ENCODE measurements around the gene NMU. TPM values are rescaled to one million over a fixed set of nuclear protein-coding genes. Genes with fewer than 3 reads are reported as not detected.
A peak's percentile ranks its signal among the peaks of the same experiment; 100 is the strongest.
"Not testable (repeated sequence)": the region's sequence is repeated elsewhere in the genome, so short reads cannot be mapped to it uniquely, and the experiment has no call there.

NMU gene
- total RNA-seq, 8 experiments from 2014 or later: 1.9 to 89.3 (median 55.8) TPM

DNA sequence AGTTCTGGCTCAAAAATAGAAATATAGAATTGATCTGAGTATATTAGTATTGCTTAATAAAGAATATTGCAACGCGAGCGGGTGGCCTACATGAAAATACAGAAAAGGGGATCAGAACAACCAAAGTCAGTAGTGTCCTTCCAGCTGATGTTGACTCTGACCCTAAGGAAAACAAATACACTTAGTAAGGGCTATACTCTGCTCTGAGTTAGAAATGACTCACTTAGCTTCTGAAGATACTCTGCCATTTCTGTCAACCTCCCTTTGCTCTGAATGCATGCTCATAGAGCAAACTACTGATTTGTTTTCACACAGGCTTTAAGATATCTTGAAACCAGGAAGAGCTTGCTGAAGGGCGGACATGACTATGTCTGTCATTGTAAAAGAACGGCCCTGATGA lies 22.6 kb upstream of the NMU start:
- Histone ChIP-seq H3K4me3 (no peak overlapping the region), H3K27ac (no peak overlapping the region), H3K4me1 (replicated peaks in 1 of 2) (no peaks in the 10 kb centered on the region)
- in situ Hi-C loops (cut with MboI; ENCODE audit: low pct_unique_long_range_greater_than_20kb in 2 of 9, low sequenced_read_pairs in 9 of 9, unreplicated experiment in 9 of 9): no loop called here
- no peak for ATAC-seq (replicated peaks in 6 of 8)
- 42 to 100% (median 96%) methylated on average over 2 to 5 of the region's 5 CpGs for WGBS, 10 experiments

- in situ Hi-C loops (cut with MboI; ENCODE audit: low pct_unique_long_range_greater_than_20kb in 2 of 9, low sequenced_read_pairs in 9 of 9, unreplicated experiment in 9 of 9): no loop called here
- 26 to 100% (median 64%) methylated on average over 1 to 5 of the region's 5 CpGs for WGBS, 10 experiments
- Histone ChIP-seq H3K4me3 (no peak overlapping the region), H3K27ac (no peak overlapping the region), H3K4me1 (replicated peaks in 1 of 2) (no peaks in the 10 kb centered on the region)
- ATAC-seq (replicated peaks in 6 of 8): no peak
Observed at GRCh38 chr4:55654131-55654530, 18.0 kb upstream of the NMU start.

DNA sequence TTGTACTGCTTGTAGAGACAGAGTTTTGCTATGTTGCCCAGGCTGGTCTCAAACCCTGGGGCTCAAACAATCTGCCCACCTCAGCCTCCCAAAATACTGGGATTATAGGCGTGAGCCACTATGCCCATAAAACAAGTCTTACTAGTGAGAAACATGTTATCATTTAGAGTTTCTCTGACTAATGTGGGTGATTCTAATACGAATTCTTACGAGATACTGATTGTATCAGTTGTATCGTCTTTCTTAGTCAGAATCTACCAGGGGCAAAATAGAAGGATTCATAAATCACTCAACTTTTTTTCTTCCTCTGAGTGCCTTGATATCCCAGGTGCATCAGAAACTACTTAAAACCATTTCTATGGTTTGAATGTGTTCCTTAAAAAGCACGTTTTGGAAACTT lies 14.4 kb upstream of the NMU start:
- in situ Hi-C loops (cut with MboI; ENCODE audit: low pct_unique_long_range_greater_than_20kb in 2 of 9, low sequenced_read_pairs in 9 of 9, unreplicated experiment in 9 of 9): no loop called here
- 11 to 100% (median 80%) methylated on average over 2 to 5 of the region's 5 CpGs; no CpG with 5 or more reads in 1 of the 10 experiments for WGBS, 10 experiments
- H3K4me3 ChIP-seq: no peak overlapping the region
- H3K4me1 ChIP-seq (replicated peaks in 1 of 2): no peaks in the 10 kb centered on the region
- no peak for ATAC-seq (replicated peaks in 6 of 8)
- no peak overlapping the region for H3K27ac ChIP-seq

GRCh38 chr4:55637272-55637820 lies 1.2 kb upstream of the NMU start:
- WGBS, 10 experiments: 0 to 63% (median 15%) methylated on average over 1 to 6 of the region's 12 CpGs; no CpG with 5 or more reads in 1 of the 10 experiments
- Histone ChIP-seq H3K4me1 (replicated peaks in 1 of 2) (peaks cover 25 to 33% of the 10 kb centered on the region in 2 donors), H3K4me3 (peak overlapping the region; percentile 39 to 78 (median 63)), H3K27ac (peak overlapping the region; percentile 86 to 94)
- peak in 5 of 8 experiments; percentile 25 to 53 (median 31) for ATAC-seq (replicated peaks in 6 of 8)
- in situ Hi-C loops (cut with MboI; ENCODE audit: low pct_unique_long_range_greater_than_20kb in 2 of 9, low sequenced_read_pairs in 9 of 9, unreplicated experiment in 9 of 9): no loop called here

DNA sequence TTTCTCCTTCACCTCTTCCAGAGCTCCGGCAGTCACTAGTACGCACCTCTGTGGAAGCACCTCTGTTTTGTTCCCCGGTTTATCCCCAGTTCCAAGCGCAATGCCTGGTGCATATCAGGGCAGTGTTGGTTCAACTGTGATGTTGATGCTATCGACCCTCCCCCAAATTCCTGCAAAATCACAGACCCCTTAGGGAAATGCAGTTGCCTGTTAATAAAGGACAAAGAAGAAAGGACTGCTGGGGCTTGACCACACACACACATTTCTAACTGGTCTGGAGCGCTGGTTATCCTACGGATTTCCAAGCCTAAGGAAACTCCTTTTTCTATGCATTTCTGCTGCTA lies 530 bp upstream of the NMU start:
- WGBS, 10 experiments: 0 to 29% (median 0%) methylated on average over 2 to 3 of the region's 7 CpGs; no CpG with 5 or more reads in 6 of the 10 experiments
- Histone ChIP-seq H3K4me1 (replicated peaks in 1 of 2) (peaks cover 25 to 33% of the 10 kb centered on the region in 2 donors), H3K4me3 (peak overlapping the region; percentile 39 to 78 (median 63)), H3K27ac (peak overlapping the region; percentile 86 to 94)
- in situ Hi-C loops (cut with MboI; ENCODE audit: low pct_unique_long_range_greater_than_20kb in 2 of 9, low sequenced_read_pairs in 9 of 9, unreplicated experiment in 9 of 9): no loop called here
- peak in 4 of 8 experiments; percentile 0 to 28 (median 26) for ATAC-seq (replicated peaks in 6 of 8)

- Histone ChIP-seq H3K4me1 (replicated peaks in 1 of 2) (peaks cover 25 to 33% of the 10 kb centered on the region in 2 donors), H3K27ac (peak overlapping the region; percentile 86 to 94), H3K4me3 (peak overlapping the region; percentile 39 to 78 (median 63))
- ATAC-seq (replicated peaks in 6 of 8): peak in 4 of 8 experiments; percentile 2 to 21 (median 16)
- WGBS, 10 experiments: 0 to 23% (median 1%) methylated on average over 2 to 11 of the region's 11 CpGs; no CpG with 5 or more reads in 2 of the 10 experiments
- in situ Hi-C loops (cut with MboI; ENCODE audit: low pct_unique_long_range_greater_than_20kb in 2 of 9, low sequenced_read_pairs in 9 of 9, unreplicated experiment in 9 of 9): no loop called here
Observed at GRCh38 chr4:55635282-55635681, 816 bp downstream of the NMU start.

- H3K27ac ChIP-seq: peak overlapping the region; percentile 86 to 94
Observed at GRCh38 chr4:55634417-55635128, 1.5 kb downstream of the NMU start.

GRCh38 chr4:55633903-55634302 lies 2.2 kb downstream of the NMU start:
- peaks cover 25 to 33% of the 10 kb centered on the region in 2 donors for H3K4me1 ChIP-seq (replicated peaks in 1 of 2)
- peak overlapping the region; percentile 39 to 78 (median 63) for H3K4me3 ChIP-seq
- WGBS, 10 experiments: 0 to 50% (median 32%) methylated on average over 1 to 6 of the region's 6 CpGs; no CpG with 5 or more reads in 1 of the 10 experiments

More at GRCh38 chr4:55634417-55635128, 1.5 kb downstream of the NMU start:
- in situ Hi-C loops (cut with MboI; ENCODE audit: low pct_unique_long_range_greater_than_20kb in 2 of 9, low sequenced_read_pairs in 9 of 9, unreplicated experiment in 9 of 9): no loop called here
- Histone ChIP-seq H3K4me1 (replicated peaks in 1 of 2) (peaks cover 25 to 33% of the 10 kb centered on the region in 2 donors), H3K4me3 (peak overlapping the region; percentile 39 to 78 (median 63))
- 0 to 20% (median 0%) methylated on average over 1 to 3 of the region's 3 CpGs; no CpG with 5 or more reads in 3 of the 10 experiments for WGBS, 10 experiments
- ATAC-seq (replicated peaks in 6 of 8): peak in 2 of 8 experiments; percentile 27 to 45

GRCh38 chr4:55625835-55626234 lies 10.3 kb downstream of the NMU start:
- Histone ChIP-seq H3K27ac (no peak overlapping the region), H3K4me3 (no peak overlapping the region), H3K4me1 (replicated peaks in 1 of 2) (no peaks in the 10 kb centered on the region)
- 10 to 100% (median 88%) methylated on average over 1 to 2 of the region's 2 CpGs; no CpG with 5 or more reads in 1 of the 10 experiments for WGBS, 10 experiments
- in situ Hi-C loops (cut with MboI; ENCODE audit: low pct_unique_long_range_greater_than_20kb in 2 of 9, low sequenced_read_pairs in 9 of 9, unreplicated experiment in 9 of 9): no loop called here
- no peak for ATAC-seq (replicated peaks in 6 of 8)

More at GRCh38 chr4:55633903-55634302, 2.2 kb downstream of the NMU start:
- in situ Hi-C loops (cut with MboI; ENCODE audit: low pct_unique_long_range_greater_than_20kb in 2 of 9, low sequenced_read_pairs in 9 of 9, unreplicated experiment in 9 of 9): no loop called here
- ATAC-seq (replicated peaks in 6 of 8): no peak
- H3K27ac ChIP-seq: peak overlapping the region; percentile 34 to 94

DNA sequence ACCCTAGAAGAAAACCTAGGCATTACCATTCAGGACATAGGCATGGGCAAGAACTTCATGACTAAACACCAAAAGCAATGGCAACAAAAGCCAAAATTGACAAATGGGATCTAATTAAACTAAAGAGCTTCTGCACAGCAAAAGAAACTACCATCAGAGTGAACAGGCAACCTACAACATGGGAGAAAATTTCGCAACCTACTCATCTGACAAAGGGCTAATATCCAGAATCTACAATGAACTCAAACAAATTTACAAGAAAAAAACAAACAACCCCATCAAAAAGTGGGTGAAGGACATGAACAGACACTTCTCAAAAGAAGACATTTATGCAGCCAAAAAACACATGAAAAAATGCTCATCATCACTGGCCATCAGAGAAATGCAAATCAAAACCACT lies 12.0 kb downstream of the NMU start:
- ATAC-seq (replicated peaks in 6 of 8): not testable (repeated sequence)

DNA sequence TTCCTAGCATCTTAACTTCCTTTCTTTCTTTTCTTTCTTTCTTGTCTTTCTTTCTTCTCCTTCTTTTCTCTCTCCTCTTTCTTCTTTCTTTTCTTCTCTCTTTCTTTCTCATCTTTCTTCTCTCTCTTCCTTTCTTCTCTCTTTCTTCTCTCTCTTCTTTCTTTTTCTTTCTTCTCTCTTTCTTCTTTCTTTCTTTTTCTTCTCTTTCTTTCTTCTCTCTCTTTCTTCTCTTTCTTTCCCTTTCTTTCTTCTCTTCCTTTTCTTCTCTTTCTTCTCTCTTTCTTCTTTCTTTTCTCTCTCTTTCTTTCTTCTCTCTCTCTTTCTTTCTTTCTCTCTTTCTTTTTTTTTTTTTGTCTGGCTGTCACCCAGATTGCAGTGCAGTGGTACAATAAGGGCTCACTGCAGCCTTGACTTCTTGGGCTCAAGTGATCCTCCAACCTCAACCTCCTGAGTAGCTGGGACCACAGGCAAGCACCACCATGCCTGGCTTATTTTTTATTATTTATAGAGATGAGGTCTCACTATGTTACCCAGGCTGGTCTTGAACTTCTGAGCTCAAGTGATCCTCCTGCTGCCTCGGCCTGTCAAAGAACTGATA lies 17.5 kb downstream of the NMU start:
- ATAC-seq (replicated peaks in 6 of 8): no peak
- WGBS, 10 experiments: 50% methylated on average over 1 of the region's 1 CpG; no CpG with 5 or more reads in 9 of the 10 experiments
- H3K4me3 ChIP-seq: peak overlapping the region in 3 of 5 donors; percentile 10 to 19 (median 18)
- in situ Hi-C loops (cut with MboI; ENCODE audit: low pct_unique_long_range_greater_than_20kb in 2 of 9, low sequenced_read_pairs in 9 of 9, unreplicated experiment in 9 of 9): no loop called here
- H3K27ac ChIP-seq: peak overlapping the region in 1 of 2 donors; percentile 20
- peaks cover 0 to 3% of the 10 kb centered on the region in 2 donors for H3K4me1 ChIP-seq (replicated peaks in 1 of 2)

More for the DNA sequence above, 12.0 kb downstream of the NMU start:
- WGBS, 10 experiments: no CpG with 5 or more reads among the region's 1 CpG
- in situ Hi-C loops (cut with MboI; ENCODE audit: low pct_unique_long_range_greater_than_20kb in 2 of 9, low sequenced_read_pairs in 9 of 9, unreplicated experiment in 9 of 9); H3K4me3 ChIP-seq; H3K4me1 ChIP-seq (replicated peaks in 1 of 2); H3K27ac ChIP-seq: not testable (repeated sequence)

GRCh38 chr4:55617587-55618197 lies 18.4 kb downstream of the NMU start:
- no peak overlapping the region for H3K4me3 ChIP-seq
- no peak for ATAC-seq (replicated peaks in 6 of 8)
- in situ Hi-C loops (cut with MboI; ENCODE audit: low pct_unique_long_range_greater_than_20kb in 2 of 9, low sequenced_read_pairs in 9 of 9, unreplicated experiment in 9 of 9): no loop called here
- H3K27ac ChIP-seq: no peak overlapping the region
- H3K4me1 ChIP-seq (replicated peaks in 1 of 2): peaks cover 0 to 3% of the 10 kb centered on the region in 2 donors
- WGBS, 10 experiments: 33 to 100% (median 63%) methylated on average over 1 of the region's 1 CpG; no CpG with 5 or more reads in 3 of the 10 experiments

GRCh38 chr4:55615008-55615407 lies 21.1 kb downstream of the NMU start:
- peak in 2 of 8 experiments; percentile 24 to 38 for ATAC-seq (replicated peaks in 6 of 8)
- in situ Hi-C loops (cut with MboI; ENCODE audit: low pct_unique_long_range_greater_than_20kb in 2 of 9, low sequenced_read_pairs in 9 of 9, unreplicated experiment in 9 of 9): no loop called here
- Histone ChIP-seq H3K4me3 (no peak overlapping the region), H3K27ac (no peak overlapping the region), H3K4me1 (replicated peaks in 1 of 2) (peaks cover 0 to 3% of the 10 kb centered on the region in 2 donors)
- 73 to 100% (median 90%) methylated on average over 1 to 3 of the region's 3 CpGs; no CpG with 5 or more reads in 5 of the 10 experiments for WGBS, 10 experiments

Data from motor neuron (in vitro differentiated cells).